NT2/D1 (cell line): Measurements from ENCODE around the gene ADAMTSL2.

Experiments
- DNase-seq: peaks from one replicate; pipeline ENCODE4 v3.0.0-alpha.2; 2011; ENCODE audit warnings: low read depth, low spot score
- H3K27me3 ChIP-seq: 2 replicates; pipeline ENCODE4 v1.6.0; 2011; ENCODE audit warnings: mild to moderate bottlenecking; ENCODE audit not compliant: insufficient read length, insufficient read depth
- H3K36me3 ChIP-seq: 2 replicates; pipeline ENCODE4 v1.6.1; 2011; ENCODE audit warnings: mild to moderate bottlenecking, low read length, mixed read lengths; ENCODE audit not compliant: insufficient read depth, insufficient read length
- H3K4me1 ChIP-seq: 2 replicates; pipeline ENCODE4 v1.5.1; 2011; ENCODE audit not compliant: insufficient read depth, insufficient read length
- H3K4me3 ChIP-seq: 2 replicates; pipeline ENCODE4 v1.5.1; 2011; ENCODE audit warnings: low read depth; ENCODE audit not compliant: insufficient read length
- H3K9ac ChIP-seq: 2 replicates; pipeline ENCODE4 v1.6.0; 2011; ENCODE audit warnings: low read depth; ENCODE audit not compliant: insufficient read length
- H3K9me3 ChIP-seq: 2 replicates; pipeline ENCODE4 v1.5.1; 2011; ENCODE audit warnings: mild to moderate bottlenecking, low read length; ENCODE audit not compliant: insufficient read depth
- SUZ12 ChIP-seq: IDR thresholded peaks from 2 replicates; pipeline ENCODE4 v1.6.1; 2011; ENCODE audit not compliant: insufficient read length, insufficient read depth; ENCODE audit errors: extremely low read depth
- YY1 ChIP-seq: IDR thresholded peaks from 2 replicates; pipeline ENCODE4 v1.6.1; 2011; ENCODE audit not compliant: insufficient read length, insufficient read depth
- ZNF274 ChIP-seq: IDR thresholded peaks from 2 replicates; pipeline ENCODE4 v1.6.1; 2011; ENCODE audit warnings: mild to moderate bottlenecking, low read depth, low read length

ADAMTSL2 gene

GRCh38 chr9:133512253-133513213, 22.0 kb upstream of the ADAMTSL2 start:
- no peak for TF ChIP-seq ZNF274
- TF ChIP-seq YY1: no peak
- TF ChIP-seq SUZ12: no peak
- H3K4me3 ChIP-seq: no peak overlapping the region
- no peak for DNase-seq
- H3K4me1 ChIP-seq: peaks cover 20% of the 10 kb centered on the region
- no peaks in the 10 kb centered on the region for H3K9me3 ChIP-seq
- peaks cover 8% of the 10 kb centered on the region for H3K27me3 ChIP-seq
- no peaks in the 10 kb centered on the region for H3K36me3 ChIP-seq
- H3K9ac ChIP-seq: no peak overlapping the region

DNA sequence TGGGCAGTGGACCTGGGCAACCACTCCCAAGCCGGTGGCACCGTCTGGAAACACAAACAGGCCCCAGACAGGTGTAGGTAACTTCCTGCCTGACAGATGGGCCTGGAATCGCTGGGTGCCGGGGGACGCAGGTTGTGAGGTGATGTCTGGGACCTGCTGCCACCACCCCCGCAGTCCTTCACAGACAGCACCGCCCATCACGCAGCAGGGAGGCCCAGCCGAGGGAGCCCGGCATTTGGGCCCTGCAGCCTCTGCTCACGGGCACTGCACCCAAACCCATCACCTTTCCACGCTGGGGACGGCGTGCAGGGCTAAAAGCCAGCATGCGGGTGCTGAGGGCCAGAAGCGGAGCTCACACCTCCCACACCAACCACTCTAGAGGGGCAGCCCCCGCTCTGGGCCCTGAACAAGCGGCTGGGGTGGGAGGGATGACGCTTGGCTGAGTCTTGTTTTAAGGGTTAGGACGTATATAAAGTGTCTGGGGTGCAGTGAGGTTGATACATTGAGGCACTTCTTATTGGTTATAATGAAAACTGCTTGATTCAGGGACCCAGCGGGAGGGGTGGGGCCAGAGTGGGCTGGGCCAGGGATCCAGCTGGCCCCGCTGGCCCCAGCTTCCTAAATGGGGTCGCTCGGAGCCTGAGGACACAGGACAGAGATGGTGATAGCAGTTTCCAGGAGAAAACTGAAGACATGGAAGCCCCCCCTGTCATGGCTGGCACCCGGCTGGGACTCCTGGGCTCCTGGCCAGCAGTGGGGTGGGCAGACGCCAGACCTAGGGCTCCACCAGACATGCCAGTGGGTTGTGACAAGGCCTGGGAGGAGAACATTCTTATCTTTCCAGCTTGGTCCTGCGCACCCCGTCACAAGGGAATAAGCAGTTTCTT, 21.0 kb upstream of the ADAMTSL2 start:
- no peak overlapping the region for H3K9ac ChIP-seq
- H3K4me1 ChIP-seq: peaks cover 16% of the 10 kb centered on the region
- no peak overlapping the region for H3K4me3 ChIP-seq
- H3K36me3 ChIP-seq: no peaks in the 10 kb centered on the region
- DNase-seq: no peak
- no peaks in the 10 kb centered on the region for H3K9me3 ChIP-seq
- no peaks in the 10 kb centered on the region for H3K27me3 ChIP-seq
- TF ChIP-seq YY1 (no peak), ZNF274 (no peak), SUZ12 (no peak)

DNA sequence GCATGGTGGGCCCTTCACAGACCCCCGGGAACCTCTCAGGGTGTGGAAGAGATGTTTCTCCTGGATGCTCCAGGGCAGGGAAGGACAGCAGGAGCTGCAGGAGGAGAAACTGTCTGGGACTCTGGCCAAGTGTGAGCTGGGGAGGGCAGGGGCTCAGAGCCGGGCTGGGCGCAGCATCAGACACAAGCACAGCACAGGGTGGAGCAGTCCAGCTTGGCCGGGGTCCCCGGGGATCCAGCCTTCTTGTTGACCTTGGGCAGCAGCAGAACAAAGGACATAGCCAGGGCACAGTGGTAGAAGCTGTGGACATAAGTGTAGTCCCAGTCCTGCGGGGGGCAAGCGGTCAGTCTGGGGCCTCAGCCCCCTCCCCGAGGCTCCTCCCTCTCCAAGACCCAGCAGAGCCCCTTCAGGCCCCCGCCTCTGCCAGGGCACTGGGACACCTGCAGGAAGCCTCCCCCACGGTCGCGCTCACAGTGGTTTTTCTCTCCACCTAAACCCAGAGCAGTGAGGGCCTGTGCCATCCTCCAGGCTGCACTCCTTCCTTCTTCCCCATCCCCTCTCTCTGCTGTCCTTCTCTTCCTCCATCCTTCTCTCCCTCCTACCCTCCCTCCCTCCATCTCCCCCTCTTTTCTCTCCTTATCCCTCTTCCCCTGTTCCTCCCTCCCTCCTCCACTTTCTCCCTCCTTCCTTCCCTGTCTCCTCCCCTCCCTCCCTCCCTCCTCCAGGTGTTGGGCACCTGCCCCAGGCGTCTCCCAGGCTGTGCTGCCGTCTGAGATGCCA, 19.9 kb upstream of the ADAMTSL2 start:
- Histone ChIP-seq H3K4me3 (no peak overlapping the region), H3K9ac (no peak overlapping the region), H3K9me3 (no peaks in the 10 kb centered on the region), H3K27me3 (no peaks in the 10 kb centered on the region), H3K36me3 (no peaks in the 10 kb centered on the region), H3K4me1 (peaks cover 14% of the 10 kb centered on the region)
- no peak for DNase-seq
- TF ChIP-seq ZNF274 (no peak), YY1 (no peak), SUZ12 (no peak)

DNA sequence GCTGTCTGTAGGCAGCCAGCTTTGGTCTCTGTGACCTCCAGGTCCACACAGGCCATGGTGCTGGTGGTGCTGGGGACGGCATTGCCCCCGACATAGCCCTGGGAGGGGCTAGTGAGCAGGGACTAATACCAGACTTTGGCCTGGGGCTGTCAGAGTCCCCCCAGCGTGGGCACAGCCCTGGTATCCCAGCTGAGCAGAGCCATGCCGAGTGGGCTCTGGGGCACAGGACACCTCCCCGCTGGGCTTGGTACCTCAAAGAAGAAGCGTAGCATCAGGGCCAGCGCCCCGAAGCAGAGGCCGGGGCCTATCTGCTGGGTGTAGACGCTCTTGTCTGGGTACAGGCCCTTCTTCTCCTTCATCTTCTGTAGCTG, 19.3 kb upstream of the ADAMTSL2 start:
- Histone ChIP-seq H3K4me3 (no peak overlapping the region), H3K27me3 (no peaks in the 10 kb centered on the region), H3K9ac (no peak overlapping the region), H3K36me3 (no peaks in the 10 kb centered on the region), H3K9me3 (no peaks in the 10 kb centered on the region), H3K4me1 (peaks cover 11% of the 10 kb centered on the region)
- no peak for TF ChIP-seq YY1
- no peak for DNase-seq

DNA sequence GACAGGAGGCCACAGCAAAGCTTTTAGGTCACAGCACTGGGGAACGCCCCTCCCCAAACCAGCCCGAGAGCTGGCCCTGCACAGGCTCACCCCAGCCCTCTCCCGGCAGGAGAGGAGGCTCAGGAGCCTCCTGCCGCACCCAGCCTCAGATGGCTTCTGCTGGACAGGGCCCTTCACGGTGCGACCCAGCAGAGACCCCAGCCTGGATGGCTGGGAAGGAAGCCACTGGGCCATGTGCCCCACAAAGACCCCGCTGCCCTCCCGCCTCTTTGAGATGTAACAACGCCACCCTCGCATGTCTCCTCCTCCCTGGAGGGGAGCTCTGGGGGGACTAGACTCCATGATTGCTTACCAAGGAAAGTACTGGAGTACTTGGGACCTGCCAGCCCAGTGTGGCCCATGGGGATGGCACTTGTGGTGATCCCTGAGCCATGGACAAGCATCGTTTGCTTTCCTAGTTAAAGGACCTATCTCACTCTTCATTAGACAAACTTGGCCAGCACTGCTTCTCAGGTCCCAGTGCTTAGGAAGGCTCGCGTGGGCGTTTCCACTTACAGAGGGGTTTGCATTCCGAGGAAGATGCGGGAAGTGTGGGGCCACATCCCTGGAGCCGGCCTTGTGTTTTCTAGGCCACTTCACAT, 18.8 kb upstream of the ADAMTSL2 start:
- no peak overlapping the region for H3K4me3 ChIP-seq
- H3K36me3 ChIP-seq: no peaks in the 10 kb centered on the region
- H3K4me1 ChIP-seq: peaks cover 11% of the 10 kb centered on the region
- DNase-seq: no peak
- H3K9me3 ChIP-seq: no peaks in the 10 kb centered on the region
- TF ChIP-seq ZNF274: no peak
- TF ChIP-seq SUZ12: no peak
- no peak for TF ChIP-seq YY1
- no peak overlapping the region for H3K9ac ChIP-seq
- H3K27me3 ChIP-seq: no peaks in the 10 kb centered on the region

DNA sequence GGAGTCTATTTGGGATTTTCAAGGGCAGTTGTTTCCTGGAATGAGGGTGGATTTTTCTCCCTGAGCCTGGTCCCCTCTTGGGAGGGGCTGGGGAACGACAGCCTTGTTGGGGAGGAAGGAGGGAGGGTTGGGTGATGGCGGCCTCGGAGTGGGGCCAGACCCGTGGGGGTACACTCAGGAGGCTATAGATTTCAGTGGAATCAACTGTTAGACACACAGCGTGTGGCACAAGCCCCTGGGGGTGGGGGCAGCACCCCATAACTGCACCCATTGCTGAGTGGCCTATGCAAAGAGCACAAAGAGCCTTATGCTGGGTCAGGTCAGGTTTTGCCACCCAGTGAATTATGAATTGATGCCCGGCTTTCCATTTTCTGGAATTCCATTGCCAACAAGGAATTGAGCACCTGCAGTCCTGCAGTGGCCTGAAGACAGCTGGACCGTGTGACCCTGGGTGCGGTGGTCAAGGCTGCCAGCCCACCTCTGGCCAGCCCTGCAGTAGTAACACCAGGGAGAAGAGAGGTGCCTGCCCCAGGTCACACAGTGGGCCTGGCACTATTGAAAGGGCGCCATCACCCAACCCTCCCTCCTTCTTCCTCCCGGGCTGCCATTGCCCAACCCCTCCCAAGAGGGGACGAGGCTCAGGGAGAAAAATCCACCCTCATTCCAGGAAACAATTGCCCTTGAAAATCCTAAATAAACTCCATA, 18.1 kb upstream of the ADAMTSL2 start:
- Histone ChIP-seq H3K9me3 (no peaks in the 10 kb centered on the region), H3K27me3 (no peaks in the 10 kb centered on the region), H3K9ac (no peak overlapping the region), H3K4me3 (no peak overlapping the region), H3K4me1 (peaks cover 11% of the 10 kb centered on the region), H3K36me3 (no peaks in the 10 kb centered on the region)
- TF ChIP-seq SUZ12: no peak
- TF ChIP-seq ZNF274: no peak
- TF ChIP-seq YY1: no peak
- no peak for DNase-seq
